SK-N-SH (cell line): ENCODE measurements around the gene PDZD2. TPM values are rescaled to one million over a fixed set of nuclear protein-coding genes. Genes with fewer than 3 reads are reported as not detected.
A peak's percentile ranks its signal among the peaks of the same experiment; 100 is the strongest.

Experiments
- CTCF ChIA-PET: fragments of 300-600, 350-600 bp; formaldehyde crosslinking; extraction: SDS; loops from one replicate; lab custom pipeline; 2021; lab: Yijun Ruan, JAX
- POLR2A ChIA-PET: fragments of 350-600 bp; sonication (Branson Sonifier 250); formaldehyde crosslinking; extraction: SDS; loops from one replicate; lab custom pipeline; 2020; ENCODE audit warnings: antibody characterized with exemption, inconsistent platforms; lab: Yijun Ruan, JAX
- DNase-seq: peaks from one replicate; pipeline ENCODE4 v3.0.0; 2012
- H2AFZ ChIP-seq: fragments of 200-600 bp; sonication (generic); 2 replicates; pipeline ENCODE4 v1.8.1; 2016; ENCODE audit warnings: antibody characterized with exemption, mild to moderate bottlenecking, low read depth
- H3F3A ChIP-seq: fragments of 200-600 bp; sonication (generic); replicated peaks from 2 replicates; pipeline ENCODE3; 2016; ENCODE audit warnings: antibody characterized with exemption, mild to moderate bottlenecking; ENCODE audit not compliant: insufficient read depth
- H3K27ac ChIP-seq, 2 experiments: fragments of 200-500 bp in 1 of 2; fragments of 200-600 bp in 1 of 2; sonication (Bioruptor generic) in 1 of 2; sonication (generic), shearing (Covaris generic) in 1 of 2; 2 replicates each; pipeline versions ENCODE4 v1.5.1 to v1.6.1; 2014 to 2016; ENCODE audit warnings: low read depth in 2 of 2, inconsistent platforms in 1 of 2, low read length in 1 of 2, mild to moderate bottlenecking in 1 of 2, mixed read lengths in 1 of 2
- H3K27me3 ChIP-seq: fragments of 200-600 bp; sonication (generic), shearing (Covaris generic); 2 replicates; pipeline ENCODE4 v1.6.1; 2016; ENCODE audit warnings: mixed run types; ENCODE audit not compliant: insufficient read depth
- H3K36me3 ChIP-seq, 2 experiments: fragments of 200-500 bp in 1 of 2; fragments of 200-600 bp in 1 of 2; sonication (Bioruptor generic) in 1 of 2; sonication (generic) in 1 of 2; replicated peaks in 1 of 2; 2 replicates each; pipeline versions ENCODE3 to v1.5.1; 2014 to 2016; ENCODE audit warnings: low read length in 1 of 2, mild to moderate bottlenecking in 1 of 2; ENCODE audit not compliant: insufficient read depth in 2 of 2, control insufficient read depth in 1 of 2
- H3K4me1 ChIP-seq, 2 experiments: fragments of 200-500 bp in 1 of 2; fragments of 200-600 bp in 1 of 2; sonication (Bioruptor generic) in 1 of 2; sonication (generic), shearing (Covaris generic) in 1 of 2; 2 replicates each; pipeline versions ENCODE4 v1.5.1 to v1.6.1; 2014 to 2016; ENCODE audit warnings: low read depth in 1 of 2, low read length in 1 of 2, mixed run types in 1 of 2; ENCODE audit not compliant: insufficient read depth in 2 of 2, control insufficient read depth in 1 of 2
- H3K4me2 ChIP-seq: fragments of 200-600 bp; sonication (generic), shearing (Covaris generic); 2 replicates; pipeline ENCODE4 v1.6.1; 2017; ENCODE audit warnings: mixed run types
- H3K4me3 ChIP-seq, 2 experiments: fragments of 200-500 bp in 1 of 2; fragments of 200-600 bp in 1 of 2; sonication (Bioruptor generic) in 1 of 2; sonication (generic), shearing (Covaris generic) in 1 of 2; 2 replicates each; pipeline versions ENCODE4 v1.5.1 to v1.8.1; 2014 to 2016; ENCODE audit warnings: low read depth in 2 of 2, inconsistent platforms in 1 of 2, low read length in 1 of 2, mild to moderate bottlenecking in 1 of 2, mixed read lengths in 1 of 2, moderate library complexity in 1 of 2
- H3K79me2 ChIP-seq: fragments of 200-600 bp; sonication (generic); 2 replicates; pipeline ENCODE4 v1.8.1; 2017; ENCODE audit warnings: mild to moderate bottlenecking; ENCODE audit not compliant: insufficient read depth
- H3K9ac ChIP-seq: fragments of 200-600 bp; sonication (generic); 2 replicates; pipeline ENCODE4 v1.6.1; 2017; ENCODE audit warnings: mixed run types
- H3K9me2 ChIP-seq: fragments of 200-600 bp; sonication (generic); 2 replicates; pipeline ENCODE4 v1.6.1; 2017; ENCODE audit warnings: mixed run types
- H3K9me3 ChIP-seq: fragments of 200-600 bp; sonication (generic); 2 replicates; pipeline ENCODE4 v1.6.1; 2017; ENCODE audit warnings: mixed run types, mild to moderate bottlenecking, moderate library complexity
- H4K20me1 ChIP-seq: fragments of 200-600 bp; sonication (generic); 2 replicates; pipeline ENCODE4 v1.6.1; 2017; ENCODE audit warnings: mild to moderate bottlenecking, mixed run types; ENCODE audit not compliant: insufficient read depth
- CTCF ChIP-seq: fragments of 200-600 bp; sonication (generic); IDR thresholded peaks from 2 replicates; pipeline ENCODE4 v1.6.1; 2017; ENCODE audit warnings: antibody characterized with exemption, mild to moderate bottlenecking, moderate library complexity
- EZH2phosphoT487 ChIP-seq: fragments of 200-600 bp; sonication (generic); IDR thresholded peaks from 2 replicates; pipeline ENCODE4 v1.6.1; 2017; ENCODE audit warnings: low read depth, mixed run types, mild to moderate bottlenecking, antibody characterized with exemption, moderate library complexity, borderline replicate concordance
- FOSL2 ChIP-seq: IDR thresholded peaks from 2 replicates; pipeline ENCODE4 v1.4.0; 2012; ENCODE audit warnings: low read depth, mild to moderate bottlenecking, moderate library complexity, borderline replicate concordance
- FOXJ3 ChIP-seq: sonication (generic); formaldehyde crosslinking; IDR thresholded peaks from 2 replicates; pipeline ENCODE4 v1.5.1; 2020; ENCODE audit warnings: mild to moderate bottlenecking, missing genetic modification reagents
- IRF3 ChIP-seq: fragments of 150-350 bp; IDR thresholded peaks from 2 replicates; pipeline ENCODE4 v1.6.1; 2016; ENCODE audit warnings: mild to moderate bottlenecking, low read depth, low read length
- JUND ChIP-seq: IDR thresholded peaks from 2 replicates; pipeline ENCODE4 v1.4.0; 2012
- MEF2A ChIP-seq: IDR thresholded peaks from 2 replicates; pipeline ENCODE4 v1.4.0; 2012; ENCODE audit warnings: low read depth, borderline replicate concordance
- MXI1 ChIP-seq: IDR thresholded peaks from 2 replicates; pipeline ENCODE4 v1.6.1; 2012; ENCODE audit warnings: mild to moderate bottlenecking, low read depth, low read length, improper control_type of control experiment
- NFIC ChIP-seq: IDR thresholded peaks from 2 replicates; pipeline ENCODE4 v1.4.0; 2012; ENCODE audit warnings: borderline replicate concordance
- PBX3 ChIP-seq: IDR thresholded peaks from 2 replicates; pipeline ENCODE4; 2012
- POLR2AphosphoS5 ChIP-seq: IDR thresholded peaks from 2 replicates; pipeline ENCODE4 v1.6.1; 2012; ENCODE audit warnings: low read depth, low read length
- TCF12 ChIP-seq: IDR thresholded peaks from 2 replicates; pipeline ENCODE4 v1.4.0; 2012
- TEAD4 ChIP-seq: IDR thresholded peaks from 2 replicates; pipeline ENCODE4 v1.4.0; 2012; ENCODE audit warnings: mild to moderate bottlenecking, borderline replicate concordance; ENCODE audit not compliant: insufficient read depth
- YY1 ChIP-seq: IDR thresholded peaks from 2 replicates; pipeline ENCODE4 v1.4.0; 2012; ENCODE audit warnings: low read depth, mild to moderate bottlenecking
- WGBS: methylation state at CpG from one replicate; pipeline ENCODE4 v1.1.6; 2017; ENCODE audit warnings: low lambda C conversion rate; 5-methylcytosine and 5-hydroxymethylcytosine counted together
- polyA plus RNA-seq, 3 experiments: library from polyadenylated mRNA; depleted of rRNA; stranded (reverse); fragments of >200 nt; gene quantifications; 2 replicates each; pipeline ENCODE4 v1.2.3, GENCODE V29; 2012

Gene PDZD2
- polyA plus RNA-seq, 1 of the 3 experiments (the other 2 are of a cell fraction) = 0.13 TPM

GRCh38 chr5:31811210-31811609 lies 172.3 kb downstream of the PDZD2 start:
- Histone ChIP-seq H4K20me1 (no peaks in the 10 kb centered on the region), H3F3A (peaks cover 3% of the 10 kb centered on the region), H3K9me2 (no peaks in the 10 kb centered on the region), H3K9ac (no peak overlapping the region), H3K79me2 (no peaks in the 10 kb centered on the region), H3K9me3 (no peaks in the 10 kb centered on the region), H3K4me2 (no peak overlapping the region), H3K27me3 (no peaks in the 10 kb centered on the region), H2AFZ (no peak overlapping the region), H3K36me3 (no peaks in the 10 kb centered on the region), H3K27ac (peak overlapping the region in 1 of 2 experiments; percentile 24; a peak in 1 of 4 replicates), H3K4me3 (no peak overlapping the region), H3K4me1 (peaks cover 0 to 13% of the 10 kb centered on the region in 2 experiments; a peak in 1 of 4 replicates)
- DNase-seq = no peak
- ChIA-PET CTCF (interaction anchor here (0.8 to 2.3 kb wide), 4 partner anchors 13 to 281 kb away, joined by 3 to 10 read pairs (median 8); no protein-coding TSS in a partner anchor), POLR2A (no interaction called here)
- WGBS = 24% methylated on average over 1 of the region's 1 CpG
- no peak for TF ChIP-seq POLR2AphosphoS5
- TF ChIP-seq MXI1 = no peak
- peak; percentile 50; the same call in 1 of the 2 replicates for TF ChIP-seq NFIC
- no peak for TF ChIP-seq IRF3
- 0 out of 2 replicates have a peak, but pooled peaks have one; percentile 20 for TF ChIP-seq MEF2A
- no peak for TF ChIP-seq YY1
- TF ChIP-seq JUND = peak; percentile 89
- TF ChIP-seq FOSL2 = peak; percentile 92
- peak; percentile 46; the same call in 1 of the 2 replicates for TF ChIP-seq TEAD4
- no peak for TF ChIP-seq CTCF
- TF ChIP-seq TCF12 = peak; percentile 50; the same call in 1 of the 2 replicates
- peak; percentile 30; the same call in 1 of the 2 replicates for TF ChIP-seq PBX3

GRCh38 chr5:31815376-31815775 lies 176.4 kb downstream of the PDZD2 start:
- WGBS = 63% methylated on average over 3 of the region's 3 CpGs
- CTCF ChIA-PET = interaction anchor here (1.0 to 3.0 kb wide), 2 partner anchors 262 to 278 kb away, joined by 3 to 16 read pairs; no protein-coding TSS in a partner anchor

More at GRCh38 chr5:31815376-31815775, 176.4 kb downstream of the PDZD2 start:
- DNase-seq = no peak
- H3K9me3 ChIP-seq = no peaks in the 10 kb centered on the region
- H3K4me1 ChIP-seq = no peaks in the 10 kb centered on the region
- H3K36me3 ChIP-seq = no peaks in the 10 kb centered on the region
- H4K20me1 ChIP-seq = no peaks in the 10 kb centered on the region
- no peak overlapping the region for H3K4me3 ChIP-seq
- no peaks in the 10 kb centered on the region for H3K27me3 ChIP-seq
- no peaks in the 10 kb centered on the region for H3K79me2 ChIP-seq
- no peaks in the 10 kb centered on the region for H3K9me2 ChIP-seq
- H3K27ac ChIP-seq = no peak overlapping the region
- H3K4me2 ChIP-seq = no peak overlapping the region
- no peak overlapping the region for H2AFZ ChIP-seq
- H3K9ac ChIP-seq = no peak overlapping the region
- no peak for TF ChIP-seq EZH2phosphoT487
- no peak for TF ChIP-seq FOXJ3 (CRISPR knock-in tag)
- no peak for TF ChIP-seq MEF2A
- POLR2A ChIA-PET = no interaction called here
- H3F3A ChIP-seq = peaks cover 3% of the 10 kb centered on the region
